NCI-H2227 (cell line): ENCODE data around the gene DCTN4.
"Not testable (repeated sequence)": the region's sequence is repeated elsewhere in the genome, so short reads cannot be mapped to it uniquely, and the experiment has no call there.

Source experiments
- DNase-seq: peaks from one replicate; lab custom pipeline; 2025; ENCODE audit not compliant: unreplicated experiment; lab: John Stamatoyannopoulos, UW

Gene DCTN4

DNA sequence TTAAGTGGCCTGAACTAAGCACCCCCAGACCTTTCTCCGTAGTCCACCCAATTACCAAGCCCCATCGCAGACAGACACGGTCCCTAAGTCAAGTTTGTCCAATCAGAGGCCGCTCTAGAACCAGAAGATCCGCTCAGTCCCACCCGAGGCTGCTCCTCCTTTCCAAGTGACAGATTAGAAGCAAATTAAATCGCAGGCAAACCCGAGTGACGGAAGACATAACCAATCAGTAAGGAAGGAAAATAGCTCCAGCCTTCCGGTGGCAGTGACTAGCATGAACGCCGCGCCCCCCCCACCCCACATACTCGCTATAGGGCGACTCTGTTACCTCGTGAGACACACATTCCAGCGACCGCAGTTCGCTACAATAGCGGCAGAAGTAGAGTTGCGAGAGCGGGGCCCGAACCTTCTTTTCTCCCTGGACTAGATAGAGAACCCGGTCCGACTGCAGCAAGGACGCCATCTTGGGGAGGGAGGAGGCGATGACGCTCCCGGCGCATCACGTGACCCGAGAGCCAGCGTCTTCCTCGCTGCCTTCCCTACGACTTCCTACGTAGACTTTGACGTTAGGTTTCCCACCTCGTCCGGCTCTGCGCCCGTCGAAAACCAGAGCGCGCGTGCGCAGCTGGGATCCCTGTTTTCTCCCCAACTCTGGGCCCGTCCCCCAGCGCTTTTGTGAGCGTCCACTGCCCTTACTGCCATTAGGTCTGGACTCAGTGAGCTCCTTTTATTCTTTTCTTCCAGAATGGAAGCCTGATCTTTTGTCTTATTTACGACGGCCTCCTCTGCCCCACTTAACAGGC, at the start of gene DCTN4:
Gene DCTN4, minus strand, starts transcription at position 487 of the 803 bp plus-strand sequence. Its CDS starts 24 bp downstream, at position 463.
- DNase-seq: peak; percentile 95

DNA sequence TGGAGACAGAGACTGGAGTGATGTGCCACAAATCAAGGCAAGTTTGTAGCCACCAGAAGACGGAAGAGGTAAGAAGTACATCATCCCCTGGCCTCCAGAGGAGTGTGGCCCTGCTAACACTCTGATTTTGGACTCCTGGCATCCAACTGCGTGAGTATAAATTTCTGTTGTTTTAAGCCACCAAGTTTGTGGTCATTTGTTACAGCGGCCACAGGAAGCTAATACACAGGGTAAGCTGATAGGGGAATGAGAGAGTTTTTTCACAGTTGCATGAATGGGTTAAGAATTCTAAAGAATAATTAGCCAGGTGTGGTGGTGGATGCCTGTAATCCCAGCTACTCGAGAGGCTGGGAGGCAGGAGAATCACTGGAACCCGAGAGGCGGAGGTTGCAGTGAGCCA, 45.6 kb upstream of the DCTN4 start:
- no peak for DNase-seq

DNA sequence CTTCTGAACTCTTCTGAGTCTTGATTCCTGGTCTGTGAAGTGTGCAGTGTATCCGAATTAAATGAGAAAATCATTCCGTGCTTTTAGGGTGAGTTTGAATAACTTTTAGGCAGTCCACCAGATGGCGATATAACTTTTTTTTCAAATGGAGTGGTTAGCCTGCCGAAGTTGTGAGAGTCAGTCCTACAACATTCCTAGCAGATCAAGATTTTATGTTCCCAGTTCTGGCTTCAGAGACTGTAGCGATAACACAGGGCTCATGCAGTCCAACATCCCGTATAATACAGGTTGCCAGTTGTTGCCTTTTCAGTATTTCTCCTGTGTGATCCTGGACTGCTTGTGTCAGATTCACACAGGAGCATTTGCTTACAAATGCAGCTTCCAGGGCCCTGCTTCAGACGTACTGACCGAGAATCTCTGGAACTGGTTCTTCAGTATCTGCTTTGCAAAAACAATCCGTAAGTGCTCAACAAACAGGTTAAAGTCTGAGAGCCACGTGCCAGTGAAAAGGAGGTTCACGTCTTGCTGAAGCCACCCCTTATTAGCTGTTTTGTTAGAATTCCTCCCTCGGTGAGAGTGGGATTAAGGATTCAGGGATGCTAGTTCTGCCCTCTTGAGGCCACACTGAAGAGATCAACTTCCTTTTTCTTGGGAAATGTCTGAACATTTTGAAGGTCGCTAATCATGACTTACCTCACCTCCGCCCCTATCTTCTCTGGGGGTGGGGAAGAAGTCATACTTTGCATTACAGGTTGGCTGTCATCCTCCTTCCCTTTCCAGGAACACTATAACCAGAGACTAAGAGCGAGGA, 42.5 kb upstream of the DCTN4 start:
- peak; percentile 47 for DNase-seq

DNA sequence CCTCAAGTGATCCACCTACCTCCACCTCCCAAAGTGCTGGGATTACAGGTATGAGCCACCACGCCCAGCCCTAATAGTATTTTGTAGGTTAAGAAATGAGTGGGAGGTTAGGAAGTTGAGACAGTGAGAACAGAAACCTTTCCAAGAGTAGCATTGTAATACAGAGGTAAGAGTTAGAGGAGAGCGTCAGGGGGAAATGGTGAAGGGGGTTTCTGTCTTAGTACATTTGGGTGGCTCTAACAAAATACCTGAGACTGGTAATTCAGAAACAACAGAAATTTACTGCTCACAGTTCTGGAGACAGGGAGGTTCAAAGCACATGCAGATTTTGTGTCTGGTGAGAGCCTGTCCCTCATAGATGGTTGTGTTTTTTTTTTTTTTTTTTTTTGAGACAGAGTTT, 38.6 kb upstream of the DCTN4 start:
- DNase-seq: no peak

DNA sequence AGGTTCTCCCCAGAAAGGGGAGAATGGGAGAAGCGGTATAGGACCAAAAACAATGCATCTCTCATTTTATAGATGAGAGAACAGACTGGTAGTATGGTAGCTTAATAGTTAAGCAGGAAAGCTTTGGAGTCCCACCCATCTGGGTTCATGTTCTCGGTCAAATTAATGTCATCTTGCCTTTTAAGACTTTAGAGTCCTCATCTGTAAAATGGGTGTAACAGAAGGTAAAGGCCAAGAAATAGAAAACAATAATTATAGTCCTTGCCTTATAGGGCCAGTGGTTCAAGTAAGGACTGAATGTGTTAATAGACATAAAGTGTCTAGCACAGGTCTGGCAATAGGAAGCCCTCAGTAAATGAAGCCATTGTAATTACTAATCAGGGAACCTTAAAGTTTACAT, 36.1 kb upstream of the DCTN4 start:
- DNase-seq: no peak

DNA sequence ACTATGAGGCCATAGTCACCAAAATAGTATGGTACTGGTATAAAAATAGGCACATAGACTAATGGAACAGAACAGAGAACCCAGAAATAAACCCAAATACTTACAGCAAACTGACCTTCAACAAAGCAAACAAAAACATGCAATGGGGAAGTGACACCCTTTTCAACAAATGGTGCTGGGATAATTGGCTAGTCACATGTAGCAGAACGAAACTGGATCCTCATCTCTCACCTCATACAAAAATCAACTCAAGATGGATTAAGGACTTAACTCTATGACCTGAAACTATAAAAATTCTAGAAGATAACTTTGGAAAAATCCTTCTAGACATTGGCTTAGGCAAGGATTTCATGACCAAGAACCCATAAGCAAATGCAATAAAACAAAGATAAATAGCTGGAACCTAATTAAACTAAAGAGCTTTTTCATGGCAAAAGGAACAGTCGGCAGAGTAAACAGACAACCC, 34.6 kb upstream of the DCTN4 start:
- DNase-seq: not testable (repeated sequence)

DNA sequence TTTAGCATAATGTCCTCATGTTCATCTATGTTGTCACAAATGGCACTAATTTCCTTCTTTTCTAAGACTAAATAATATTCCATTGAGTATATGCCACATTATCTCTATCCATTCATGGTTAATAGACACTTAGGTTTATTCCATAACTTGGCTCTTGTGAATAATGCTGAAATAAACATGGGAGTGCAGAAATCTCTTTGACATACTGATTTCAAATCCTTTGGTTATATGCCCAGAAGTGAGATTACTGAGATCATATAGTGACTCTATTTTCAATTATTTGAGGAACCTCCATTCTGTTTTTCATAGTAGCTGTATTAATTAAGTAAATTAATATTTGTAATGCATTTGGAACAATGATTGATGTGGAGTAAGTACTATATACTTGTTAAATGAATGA, 32.7 kb upstream of the DCTN4 start:
- DNase-seq: no peak

DNA sequence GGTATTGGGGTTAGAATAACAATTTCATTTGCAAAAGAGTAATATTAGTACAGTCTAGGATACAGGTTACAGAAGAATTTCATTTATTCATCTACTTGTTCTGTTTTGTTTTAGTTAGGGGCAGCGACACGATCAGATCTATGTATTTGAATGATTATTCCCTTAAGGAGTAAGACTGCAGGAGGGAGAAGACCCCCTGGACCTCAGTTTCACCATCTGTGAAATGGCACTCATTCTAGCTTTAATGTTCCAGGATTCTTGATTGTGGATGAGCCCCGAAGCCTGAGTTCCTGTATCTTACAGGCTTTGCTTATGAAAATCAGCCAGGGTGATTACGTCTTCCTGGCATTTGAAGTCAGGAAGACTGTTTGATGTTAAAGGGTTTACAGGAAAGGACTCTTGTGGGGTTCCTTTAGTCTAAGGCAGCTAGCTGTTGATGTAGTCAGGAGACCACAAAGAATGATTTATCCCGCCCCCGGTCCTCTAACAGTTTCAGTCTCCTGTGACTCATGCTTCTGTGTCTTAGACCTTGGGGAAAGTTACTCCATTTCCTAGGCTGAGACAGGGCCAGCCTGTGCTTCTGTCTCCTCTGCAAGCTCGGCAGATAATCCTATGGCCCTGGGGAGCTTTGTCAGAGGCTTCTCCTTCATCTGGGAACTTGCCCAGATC, 31.3 kb upstream of the DCTN4 start:
- no peak for DNase-seq

DNA sequence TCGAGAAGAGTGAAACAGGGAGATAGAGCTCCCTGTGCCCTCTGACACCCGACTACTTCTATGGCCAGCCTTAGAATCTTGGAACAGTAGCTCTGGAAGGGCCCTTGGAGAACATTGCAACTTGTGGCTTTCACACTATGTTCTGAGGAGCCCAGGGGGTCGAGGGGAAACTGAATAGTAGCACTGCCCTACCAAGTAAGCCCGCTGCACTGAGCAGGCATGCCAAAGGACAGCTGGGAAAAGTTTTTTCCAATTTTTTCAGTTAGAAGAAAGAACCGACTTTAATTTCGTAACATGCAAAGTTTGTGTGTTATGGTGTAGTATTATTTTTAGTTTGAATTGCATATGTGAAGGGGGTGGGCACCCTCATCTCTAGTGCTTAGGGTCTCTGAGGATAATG, 30.6 kb upstream of the DCTN4 start:
- DNase-seq: no peak

DNA sequence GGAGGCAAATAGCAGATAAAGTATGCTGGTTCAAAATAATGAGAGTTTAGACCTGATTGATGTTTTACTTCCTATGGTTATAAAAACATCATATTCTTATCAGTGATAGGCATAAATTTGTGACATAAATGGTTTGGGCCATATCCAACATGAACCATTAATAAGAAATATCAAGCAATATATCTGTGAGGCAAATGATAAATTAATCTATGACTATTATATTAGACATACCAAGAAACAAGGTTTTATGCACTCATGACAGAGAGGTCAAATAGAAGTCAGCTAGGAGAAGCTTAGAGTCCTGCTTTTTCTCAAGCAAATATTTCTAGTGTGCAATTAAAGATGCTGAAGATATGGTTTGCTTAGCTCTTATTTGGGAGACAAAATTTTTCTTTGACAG, 30.2 kb upstream of the DCTN4 start:
- DNase-seq: no peak

DNA sequence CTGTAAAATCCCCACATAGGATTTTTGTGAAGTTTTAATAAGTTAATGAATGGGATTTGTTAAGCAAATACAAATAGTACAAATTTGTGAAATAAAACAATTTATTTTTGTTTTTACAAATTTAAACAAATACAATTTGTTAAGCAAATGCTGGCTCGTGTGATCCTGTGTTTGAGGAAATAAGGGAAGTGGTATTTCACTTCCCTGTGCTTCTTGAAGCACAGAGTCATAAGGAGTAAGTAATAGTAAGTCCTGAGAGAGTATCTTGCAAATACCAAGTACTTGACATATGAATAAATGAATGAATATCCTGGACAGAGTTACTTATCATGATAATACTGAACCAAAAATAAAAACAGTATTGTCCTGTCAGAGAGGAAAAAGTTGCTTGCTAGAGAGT, 28.8 kb upstream of the DCTN4 start:
- DNase-seq: no peak

DNA sequence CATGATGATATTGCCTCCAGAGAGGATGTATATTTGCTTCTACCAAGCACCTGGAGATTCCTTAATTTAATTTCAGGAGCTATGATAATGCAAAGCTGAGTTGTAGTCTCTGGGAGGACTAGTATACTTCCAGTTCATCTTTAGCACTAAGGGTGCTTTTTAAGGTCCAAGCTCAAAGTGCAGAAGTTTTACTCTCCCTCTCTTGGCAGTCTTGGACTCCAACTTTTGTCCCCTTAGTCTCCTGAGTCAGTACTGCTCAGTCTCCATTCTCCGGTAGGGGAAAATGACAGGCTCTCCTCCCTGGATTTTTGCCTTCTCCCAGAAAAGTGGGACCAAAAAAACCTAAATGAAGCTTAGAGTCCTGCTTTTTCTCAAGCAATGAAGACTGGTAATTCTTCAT, 28.1 kb upstream of the DCTN4 start:
- DNase-seq: no peak

DNA sequence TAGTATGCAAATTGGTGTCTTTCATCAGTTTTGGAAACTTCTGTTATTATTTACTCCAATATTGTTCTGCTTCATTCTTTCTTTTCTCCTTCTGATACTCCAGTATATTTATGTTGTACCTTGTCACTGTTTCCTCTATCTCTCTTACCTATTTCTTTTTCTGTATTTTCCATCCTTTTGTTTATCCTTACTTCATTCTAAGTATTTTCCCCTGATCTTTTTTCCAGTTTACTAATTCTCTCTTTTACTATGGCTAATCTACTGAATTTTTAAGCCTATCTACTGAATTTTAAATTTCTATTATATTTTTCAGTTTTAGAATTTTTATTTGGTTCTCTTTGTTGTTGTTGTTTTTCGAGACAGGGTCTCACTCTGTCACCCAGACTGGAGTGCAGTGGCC, 27.1 kb upstream of the DCTN4 start:
- DNase-seq: no peak

DNA sequence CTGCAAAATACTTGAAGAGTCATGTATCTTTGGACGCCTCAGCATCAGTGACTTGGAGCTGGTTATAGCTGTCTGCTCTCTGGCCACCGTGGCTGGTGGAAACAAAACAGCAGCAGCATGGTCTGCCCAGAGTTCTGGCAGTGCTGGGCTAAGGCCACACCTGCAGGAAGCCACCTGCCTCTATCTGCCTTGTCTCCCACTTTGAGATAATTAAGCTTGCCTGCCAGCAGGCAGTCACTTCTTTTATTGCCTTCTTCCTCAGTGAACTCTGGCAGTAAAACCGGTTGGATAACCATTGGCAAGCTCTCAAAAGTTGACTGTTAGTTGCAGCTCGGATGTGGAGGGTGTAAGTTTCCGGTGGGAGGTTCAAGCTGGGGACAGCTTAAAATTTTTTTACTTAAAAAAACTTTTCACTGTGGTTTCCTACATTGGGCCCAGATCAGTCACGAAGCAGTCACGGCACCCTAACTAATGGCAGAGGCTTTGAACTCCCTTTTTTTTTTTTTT, 24.7 kb upstream of the DCTN4 start:
- DNase-seq: no peak

DNA sequence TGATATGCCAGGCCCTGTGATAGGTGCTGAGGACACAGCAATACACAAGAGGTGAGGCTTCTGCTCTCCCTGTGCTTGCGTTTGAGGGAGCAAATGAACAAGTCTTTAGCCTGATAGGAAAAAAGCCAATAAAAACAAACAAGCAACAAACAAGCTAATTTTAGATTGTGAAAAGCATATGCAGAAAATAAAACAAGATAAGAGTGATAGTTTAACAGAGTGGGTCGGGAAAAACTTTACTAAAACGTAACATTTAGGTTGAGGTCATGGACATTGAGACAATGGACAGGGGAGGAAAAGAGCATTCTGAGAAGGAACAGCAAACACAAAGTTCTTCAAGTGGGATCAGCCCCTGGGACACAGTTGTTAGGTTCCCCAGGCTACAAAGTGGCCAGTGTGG, 24.0 kb upstream of the DCTN4 start:
- DNase-seq: no peak

DNA sequence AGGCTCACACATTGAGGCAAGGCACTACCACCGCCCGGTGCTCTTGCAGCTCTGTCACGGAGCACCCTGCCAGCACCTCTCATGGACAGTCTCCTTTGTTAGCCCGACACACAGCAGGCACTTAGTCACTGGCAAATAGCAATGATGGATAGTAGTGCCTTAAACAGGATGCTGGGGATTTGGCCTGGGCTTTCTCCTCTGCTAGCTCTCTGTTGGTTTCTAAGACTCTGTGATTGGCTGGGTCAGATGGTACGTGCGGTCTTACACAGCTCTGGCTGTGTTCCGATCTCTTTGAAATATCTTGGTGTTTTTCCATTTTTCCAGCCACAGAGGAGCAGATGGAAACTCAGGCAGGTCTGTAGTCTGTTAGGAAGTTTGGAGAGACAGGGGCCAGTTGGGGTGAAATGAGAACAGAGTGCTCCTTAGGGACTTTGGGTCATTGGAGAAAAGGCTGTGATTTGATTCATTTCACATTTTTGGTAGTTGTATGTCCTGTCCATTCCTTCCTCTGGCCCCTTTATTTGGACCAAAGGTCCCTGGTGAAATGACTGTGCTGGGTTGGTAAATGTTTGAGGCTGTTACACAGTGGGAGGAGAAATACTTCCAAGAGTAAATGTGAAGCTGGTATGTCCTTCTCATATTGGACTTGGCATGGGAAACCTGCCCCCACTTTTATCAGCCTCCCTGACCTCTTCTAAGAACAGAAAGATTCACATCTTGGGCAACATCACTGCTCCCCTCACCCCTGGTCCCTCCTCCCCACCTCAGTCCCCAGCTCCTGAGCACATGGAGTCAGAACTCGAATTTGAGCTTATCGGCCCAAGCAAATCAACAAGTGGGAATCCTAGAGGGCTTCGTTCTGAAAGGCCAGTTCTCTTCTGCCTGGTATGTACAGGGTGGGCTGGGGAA, 23.1 kb upstream of the DCTN4 start:
- DNase-seq: no peak

DNA sequence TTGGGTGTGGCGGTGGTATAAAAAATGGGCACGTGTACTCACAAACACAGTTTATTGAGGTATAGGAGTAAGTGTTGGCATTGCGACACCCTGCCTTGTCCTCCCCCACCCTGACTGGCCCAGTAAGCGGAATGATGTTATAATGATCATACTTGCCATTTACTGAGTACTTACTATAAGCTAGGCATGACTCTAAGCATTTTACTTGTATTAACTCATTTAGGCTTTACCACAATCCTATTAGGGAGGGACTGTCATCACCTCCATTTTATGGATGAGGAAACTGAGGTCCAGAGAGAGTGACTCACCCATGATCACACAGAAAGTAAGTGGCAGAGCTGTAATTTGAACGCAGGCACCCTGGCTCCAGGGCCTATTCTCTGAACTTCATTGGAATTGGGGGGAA, 22.0 kb upstream of the DCTN4 start:
- no peak for DNase-seq

DNA sequence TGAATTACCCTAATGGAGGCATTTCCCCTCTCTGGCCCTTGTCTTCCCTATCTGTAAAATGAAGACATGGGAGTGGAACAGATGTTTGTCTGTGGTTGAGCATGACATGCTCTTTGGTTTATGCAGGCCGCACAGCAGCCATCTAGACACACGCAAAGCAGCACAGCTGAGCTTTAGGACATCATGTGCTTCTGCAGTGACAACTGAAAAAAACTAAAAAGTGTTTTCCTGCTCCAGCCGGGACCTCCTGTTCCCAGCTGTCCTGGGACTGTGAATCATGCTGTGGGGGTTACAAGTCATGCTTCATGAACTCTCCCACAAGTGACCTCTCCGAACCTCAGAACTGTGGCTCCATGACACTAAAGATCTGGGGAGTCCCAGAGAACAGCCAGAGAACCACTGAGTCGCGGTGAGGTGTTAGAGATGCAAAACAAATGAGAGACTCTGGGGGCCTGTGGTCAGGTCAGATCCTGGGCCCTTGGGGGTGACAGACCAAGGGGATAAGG, 21.4 kb upstream of the DCTN4 start:
- no peak for DNase-seq

DNA sequence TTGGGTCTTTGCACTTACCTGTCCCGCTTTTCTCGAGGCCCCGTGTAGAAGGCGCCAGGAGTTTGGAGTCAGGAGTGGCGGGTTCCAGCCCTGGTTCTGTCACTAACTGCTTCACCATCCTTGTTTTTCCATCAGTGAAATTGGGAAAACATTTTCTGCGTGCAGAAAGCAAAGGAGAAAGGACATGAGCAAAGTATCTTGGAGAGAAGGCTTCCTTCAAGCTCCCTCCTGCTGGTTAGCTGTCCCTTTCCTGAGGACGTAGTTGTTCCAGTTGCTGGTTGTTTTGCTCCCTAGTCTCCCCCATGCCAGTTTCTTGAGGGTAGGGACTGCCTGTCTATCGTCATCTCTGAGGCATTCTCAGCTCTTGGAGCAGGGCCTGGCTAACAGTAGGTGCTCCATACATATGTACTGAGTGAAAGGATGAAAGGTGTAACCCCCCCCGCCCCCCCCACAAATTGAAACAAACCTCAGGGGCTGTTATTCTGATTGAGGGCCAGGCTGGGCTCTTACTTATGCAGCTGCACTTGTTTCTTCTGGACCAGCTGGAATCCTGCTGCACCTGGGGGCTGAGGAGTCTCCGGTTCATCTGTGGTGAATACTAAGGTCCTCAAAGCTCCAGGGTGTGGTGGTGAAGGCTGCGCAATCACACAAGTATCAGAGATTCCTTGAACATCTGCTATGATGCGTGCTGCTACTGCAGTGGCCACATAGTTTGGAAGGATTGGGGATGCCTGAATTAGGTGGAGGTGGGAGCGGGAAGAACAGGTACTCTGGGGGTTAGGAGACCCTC, 20.8 kb upstream of the DCTN4 start:
- DNase-seq: no peak
